ENCODE measurements around the gene LRRC66.

Gene LRRC66

DNA sequence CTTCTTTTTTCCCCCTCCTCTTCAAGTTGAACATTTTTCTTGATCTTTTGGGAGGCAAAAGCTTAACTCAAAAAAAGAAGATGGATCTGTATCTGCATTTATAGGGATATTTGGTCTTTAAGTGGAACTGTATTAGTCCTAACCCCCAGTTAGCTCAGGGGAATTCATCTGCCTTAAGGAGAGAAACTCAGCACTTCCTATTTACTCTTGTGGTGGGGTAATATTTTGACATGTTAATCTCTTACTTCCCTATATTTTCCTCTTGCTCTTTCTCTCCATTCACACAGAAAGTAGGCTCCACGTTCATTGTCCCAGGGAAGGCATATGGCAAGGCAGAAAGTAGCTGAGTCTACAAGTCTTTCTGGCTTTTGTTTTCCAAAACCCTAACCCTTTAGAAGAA lies 5.3 kb downstream of the LRRC66 start:
- no peak overlapping the region for H3K4me3 ChIP-seq (ENCODE audit: low read depth, low read length)
- TF ChIP-seq CTCF (conservative IDR thresholded peaks at IDR 0.05; ENCODE audit: low read depth, low read length) = no peak
- DNase-seq (ENCODE audit: low read depth) = no peak

GRCh38 chr4:52012651-52013050 lies 7.5 kb downstream of the LRRC66 start:
- no peak for DNase-seq (ENCODE audit: low read depth)
- no peak overlapping the region for H3K4me3 ChIP-seq (ENCODE audit: low read depth, low read length)
- TF ChIP-seq CTCF (conservative IDR thresholded peaks at IDR 0.05; ENCODE audit: low read depth, low read length) = no peak

DNA sequence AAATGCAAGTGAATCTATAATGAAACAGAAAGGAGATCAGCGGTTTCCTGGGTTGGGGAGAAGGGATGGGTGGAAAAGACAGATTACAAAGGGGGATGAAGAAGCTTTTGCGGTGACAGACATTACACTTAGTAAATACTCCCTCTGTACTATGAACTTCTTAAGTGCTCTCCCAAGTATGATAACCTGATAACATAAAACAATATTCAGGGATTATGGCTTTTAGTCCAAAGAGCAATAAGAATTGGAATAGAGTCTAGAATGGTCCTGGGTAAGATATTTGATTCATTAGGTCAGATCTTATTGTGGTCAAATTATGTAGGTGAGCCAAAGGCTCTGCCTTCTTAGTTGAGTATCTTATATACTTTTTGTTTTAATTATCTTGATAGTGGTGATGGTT lies 9.2 kb downstream of the LRRC66 start:
- no peak overlapping the region for H3K4me3 ChIP-seq (ENCODE audit: low read depth, low read length)
- DNase-seq (ENCODE audit: low read depth) = no peak
- no peak for TF ChIP-seq CTCF (conservative IDR thresholded peaks at IDR 0.05; ENCODE audit: low read depth, low read length)

DNA sequence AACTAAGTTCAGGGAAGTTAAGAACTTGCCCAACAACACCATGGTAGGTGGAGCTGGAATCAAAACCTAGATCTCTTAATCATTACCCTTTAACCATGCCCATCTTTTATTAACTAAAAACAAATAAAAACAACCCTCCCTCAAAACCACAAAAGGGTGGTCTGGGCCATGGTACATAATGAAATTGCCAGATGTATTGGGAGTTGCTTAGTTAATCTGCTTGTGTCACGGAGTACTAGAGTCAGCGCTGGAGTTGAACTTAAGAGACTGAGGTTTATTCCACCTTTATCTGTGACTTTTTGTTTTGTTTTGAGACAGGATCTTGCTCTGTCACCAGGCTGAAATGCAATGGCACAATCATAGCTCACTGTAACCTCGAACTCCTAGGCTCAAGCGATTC lies 13.3 kb downstream of the LRRC66 start:
- no peak for DNase-seq (ENCODE audit: low read depth)
- no peak for TF ChIP-seq CTCF (conservative IDR thresholded peaks at IDR 0.05; ENCODE audit: low read depth, low read length)
- no peak overlapping the region for H3K4me3 ChIP-seq (ENCODE audit: low read depth, low read length)

- TF ChIP-seq CTCF (conservative IDR thresholded peaks at IDR 0.05; ENCODE audit: low read depth, low read length) = no peak
- no peak for DNase-seq (ENCODE audit: low read depth)
- H3K4me3 ChIP-seq (ENCODE audit: low read depth, low read length) = no peak overlapping the region
Observed at GRCh38 chr4:52005604-52006273, 14.4 kb downstream of the LRRC66 start.

DNA sequence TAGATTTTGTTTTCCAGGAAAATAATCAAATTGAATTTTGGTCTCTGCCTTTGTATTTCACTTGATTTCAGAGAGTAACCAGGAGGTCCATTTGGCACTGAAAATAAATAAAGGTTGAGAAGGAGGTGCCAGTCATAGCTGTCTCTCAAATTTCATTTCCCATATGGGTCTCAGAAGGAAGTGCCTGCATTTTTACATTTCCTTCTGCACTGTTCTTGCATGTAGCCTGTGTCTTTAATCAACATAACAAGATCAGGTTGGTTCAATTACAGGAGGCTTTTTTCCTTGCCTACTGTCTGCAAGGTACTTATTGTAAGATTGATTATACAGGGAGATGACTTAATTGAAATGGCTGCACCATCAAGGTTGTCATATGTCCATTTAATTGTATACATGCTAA lies 15.7 kb downstream of the LRRC66 start:
- no peak for DNase-seq (ENCODE audit: low read depth)
- no peak for TF ChIP-seq CTCF (conservative IDR thresholded peaks at IDR 0.05; ENCODE audit: low read depth, low read length)
- H3K4me3 ChIP-seq (ENCODE audit: low read depth, low read length) = no peak overlapping the region

DNA sequence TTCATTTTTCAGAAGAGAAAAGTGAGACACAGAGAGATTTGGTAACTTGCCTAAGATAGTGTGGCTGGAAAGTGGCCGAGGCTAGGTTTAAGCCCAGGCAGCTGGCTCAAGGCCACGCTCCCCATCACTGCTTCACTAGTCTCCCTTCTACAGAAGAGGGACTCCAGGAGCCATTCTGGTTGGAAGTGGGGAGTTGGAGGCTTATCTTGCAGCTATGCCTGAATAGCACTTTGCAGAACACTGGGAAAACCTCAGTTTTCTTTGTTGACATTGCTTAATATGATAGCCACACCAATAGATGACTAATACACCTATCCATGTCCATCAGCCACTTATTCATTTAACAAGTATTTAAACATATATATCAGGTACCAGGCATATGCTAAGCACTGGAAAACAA lies 18.5 kb downstream of the LRRC66 start:
- TF ChIP-seq CTCF (conservative IDR thresholded peaks at IDR 0.05; ENCODE audit: low read depth, low read length) = no peak
- DNase-seq (ENCODE audit: low read depth) = peak; percentile 34
- H3K4me3 ChIP-seq (ENCODE audit: low read depth, low read length) = no peak overlapping the region

Measured in choroid plexus epithelial cell (primary cell).